IgD-negative memory B cell (primary cell): Measurements from ENCODE around the gene ACVR1B. TPM values are rescaled to one million over a fixed set of nuclear protein-coding genes. Genes with fewer than 3 reads are reported as not detected.

Experiments
- H3K27ac Mint-ChIP-seq, 3 donors: one replicate each; pipeline ENCODE4 v1.8.0; 2020 to 2022; ENCODE audit warnings: mild to moderate bottlenecking in 3 of 3, mixed read lengths in 3 of 3, moderate library complexity in 1 of 3
- H3K27me3 Mint-ChIP-seq: one replicate; pipeline ENCODE4 v1.8.0; 2021; ENCODE audit warnings: mixed read lengths
- H3K36me3 Mint-ChIP-seq: one replicate; pipeline ENCODE4 v1.8.0; 2020; ENCODE audit warnings: mild to moderate bottlenecking, mixed read lengths
- H3K4me1 Mint-ChIP-seq, 3 donors: one replicate each; pipeline ENCODE4 v1.8.0; 2020 to 2022; ENCODE audit warnings: mixed read lengths in 3 of 3, mild to moderate bottlenecking in 1 of 3
- H3K4me3 Mint-ChIP-seq, 4 donors: one replicate each; pipeline ENCODE4 v1.8.0; 2020 to 2022; ENCODE audit warnings: mild to moderate bottlenecking in 4 of 4, mixed read lengths in 4 of 4, moderate library complexity in 3 of 4
- H3K9me3 Mint-ChIP-seq, 3 donors: one replicate each; pipeline ENCODE4 v1.8.0; 2020 to 2021; ENCODE audit warnings: mixed read lengths in 3 of 3, mild to moderate bottlenecking in 1 of 3
- polyA plus RNA-seq: library from polyadenylated mRNA; unstranded; fragments of 300-500 nt; fragmentation: Illumina TruSeq; gene quantifications from one replicate; pipeline ENCODE4 v1.2.3, GENCODE V29; 2021

ACVR1B gene
- polyA plus RNA-seq, 1 donor from 2014 or later: 0.90 TPM

DNA sequence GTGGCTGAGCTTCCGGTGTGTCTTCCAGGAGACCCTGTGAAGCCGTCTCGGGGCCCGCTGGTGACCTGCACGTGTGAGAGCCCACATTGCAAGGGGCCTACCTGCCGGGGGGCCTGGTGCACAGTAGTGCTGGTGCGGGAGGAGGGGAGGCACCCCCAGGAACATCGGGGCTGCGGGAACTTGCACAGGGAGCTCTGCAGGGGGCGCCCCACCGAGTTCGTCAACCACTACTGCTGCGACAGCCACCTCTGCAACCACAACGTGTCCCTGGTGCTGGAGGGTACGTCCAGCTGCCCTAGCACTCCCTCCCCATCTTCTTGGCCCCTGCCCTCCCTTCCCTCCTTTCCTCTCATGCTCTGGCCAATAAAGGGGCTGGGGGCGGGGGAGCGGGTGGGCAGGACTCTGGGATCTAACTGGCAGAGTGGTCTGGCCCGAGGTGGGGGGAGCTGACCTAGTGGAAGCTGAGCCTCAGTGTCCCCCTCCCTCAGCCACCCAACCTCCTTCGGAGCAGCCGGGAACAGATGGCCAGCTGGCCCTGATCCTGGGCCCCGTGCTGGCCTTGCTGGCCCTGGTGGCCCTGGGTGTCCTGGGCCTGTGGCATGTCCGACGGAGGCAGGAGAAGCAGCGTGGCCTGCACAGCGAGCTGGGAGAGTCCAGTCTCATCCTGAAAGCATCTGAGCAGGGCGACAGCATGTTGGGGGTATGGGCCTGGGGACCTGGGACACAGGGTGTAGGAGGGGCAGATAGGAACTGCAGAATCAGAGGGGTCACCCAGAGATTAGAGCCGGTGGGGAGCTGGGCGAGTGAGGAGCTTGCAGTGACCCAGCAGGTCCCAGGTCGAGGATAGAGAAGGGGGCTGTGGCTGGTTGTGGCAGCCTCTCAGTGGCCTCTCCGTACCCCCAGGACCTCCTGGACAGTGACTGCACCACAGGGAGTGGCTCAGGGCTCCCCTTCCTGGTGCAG, 38.1 kb upstream of the ACVR1B start:
- Mint-ChIP-seq H3K27me3 (peaks cover 19% of the 10 kb centered on the region), H3K4me3 (no peak overlapping the region), H3K9me3 (no peaks in the 10 kb centered on the region), H3K27ac (no peak overlapping the region), H3K4me1 (peaks cover 0 to 2% (median 0%) of the 10 kb centered on the region in 3 donors), H3K36me3 (peaks cover 1% of the 10 kb centered on the region)

DNA sequence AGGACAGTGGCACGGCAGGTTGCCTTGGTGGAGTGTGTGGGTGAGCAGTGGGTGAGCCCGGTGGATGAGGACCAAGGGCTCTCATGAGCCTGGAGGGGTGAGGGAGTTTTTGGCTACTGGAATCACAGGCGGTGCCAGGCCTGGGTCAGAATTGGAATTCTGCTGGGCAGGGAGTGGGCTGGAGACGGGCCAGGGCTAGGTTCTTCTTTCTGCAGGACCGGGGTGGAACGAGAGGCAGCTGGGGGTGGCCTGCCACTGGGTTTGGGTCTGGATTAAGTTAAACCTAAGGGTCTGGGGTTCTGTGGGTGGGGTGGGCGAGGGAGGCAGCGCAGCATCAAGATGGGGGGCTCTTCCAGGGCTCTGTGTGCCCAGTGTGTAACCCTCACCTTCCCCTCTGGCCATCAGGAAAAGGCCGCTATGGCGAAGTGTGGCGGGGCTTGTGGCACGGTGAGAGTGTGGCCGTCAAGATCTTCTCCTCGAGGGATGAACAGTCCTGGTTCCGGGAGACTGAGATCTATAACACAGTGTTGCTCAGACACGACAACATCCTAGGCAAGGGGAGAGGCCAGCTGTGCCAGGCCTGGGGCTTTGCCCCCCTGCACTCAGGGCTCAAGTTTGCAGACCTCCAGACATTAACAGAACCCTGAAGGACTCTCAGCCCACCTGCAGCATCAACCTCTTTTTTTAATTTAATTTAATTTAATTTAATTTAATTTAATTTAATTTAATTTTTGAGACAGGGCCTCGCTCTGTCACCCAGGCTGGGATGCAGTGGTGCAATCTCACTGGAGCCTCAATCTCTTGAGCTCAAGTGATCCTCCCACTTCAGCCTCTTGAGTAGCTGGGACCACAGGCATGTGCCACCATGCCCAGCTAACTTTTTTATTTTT, 37.2 kb upstream of the ACVR1B start:
- Mint-ChIP-seq H3K4me3 (no peak overlapping the region), H3K4me1 (peaks cover 0 to 2% (median 0%) of the 10 kb centered on the region in 3 donors), H3K9me3 (no peaks in the 10 kb centered on the region), H3K27me3 (peaks cover 14% of the 10 kb centered on the region), H3K27ac (no peak overlapping the region), H3K36me3 (peaks cover 1% of the 10 kb centered on the region)

DNA sequence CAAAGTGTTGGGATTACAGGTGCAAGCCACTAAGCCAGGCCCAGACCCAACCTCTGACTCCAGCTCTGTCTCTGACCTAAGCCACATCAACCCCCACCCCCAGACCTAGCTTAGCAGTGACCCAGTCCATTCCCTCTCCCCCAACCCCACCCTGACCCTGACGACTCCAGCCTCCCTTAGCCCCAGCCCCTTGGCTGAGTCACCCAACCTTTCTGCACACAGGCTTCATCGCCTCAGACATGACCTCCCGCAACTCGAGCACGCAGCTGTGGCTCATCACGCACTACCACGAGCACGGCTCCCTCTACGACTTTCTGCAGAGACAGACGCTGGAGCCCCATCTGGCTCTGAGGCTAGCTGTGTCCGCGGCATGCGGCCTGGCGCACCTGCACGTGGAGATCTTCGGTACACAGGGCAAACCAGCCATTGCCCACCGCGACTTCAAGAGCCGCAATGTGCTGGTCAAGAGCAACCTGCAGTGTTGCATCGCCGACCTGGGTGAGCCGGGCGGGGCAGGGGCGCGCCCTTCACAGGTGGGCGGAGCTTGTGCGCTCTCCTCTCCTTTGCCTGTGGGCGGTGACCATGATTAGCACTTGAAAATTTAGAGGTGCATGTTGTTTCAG, 36.4 kb upstream of the ACVR1B start:
- Mint-ChIP-seq H3K27ac (no peak overlapping the region), H3K27me3 (peaks cover 10% of the 10 kb centered on the region), H3K4me1 (peaks cover 0 to 2% (median 0%) of the 10 kb centered on the region in 3 donors), H3K36me3 (peaks cover under 1% of the 10 kb centered on the region), H3K9me3 (no peaks in the 10 kb centered on the region), H3K4me3 (no peak overlapping the region)

DNA sequence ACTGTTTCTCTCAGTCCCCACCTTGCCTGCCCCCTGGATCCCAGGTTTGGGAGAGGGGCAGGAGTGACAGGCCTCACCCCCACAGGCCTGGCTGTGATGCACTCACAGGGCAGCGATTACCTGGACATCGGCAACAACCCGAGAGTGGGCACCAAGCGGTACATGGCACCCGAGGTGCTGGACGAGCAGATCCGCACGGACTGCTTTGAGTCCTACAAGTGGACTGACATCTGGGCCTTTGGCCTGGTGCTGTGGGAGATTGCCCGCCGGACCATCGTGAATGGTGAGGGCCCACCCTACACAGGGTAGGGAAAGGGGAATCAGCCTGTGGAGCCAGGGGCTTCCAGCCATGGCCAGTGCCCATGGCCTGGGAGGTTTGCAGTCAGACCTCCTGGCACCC, 35.5 kb upstream of the ACVR1B start:
- H3K9me3 Mint-ChIP-seq: no peaks in the 10 kb centered on the region

DNA sequence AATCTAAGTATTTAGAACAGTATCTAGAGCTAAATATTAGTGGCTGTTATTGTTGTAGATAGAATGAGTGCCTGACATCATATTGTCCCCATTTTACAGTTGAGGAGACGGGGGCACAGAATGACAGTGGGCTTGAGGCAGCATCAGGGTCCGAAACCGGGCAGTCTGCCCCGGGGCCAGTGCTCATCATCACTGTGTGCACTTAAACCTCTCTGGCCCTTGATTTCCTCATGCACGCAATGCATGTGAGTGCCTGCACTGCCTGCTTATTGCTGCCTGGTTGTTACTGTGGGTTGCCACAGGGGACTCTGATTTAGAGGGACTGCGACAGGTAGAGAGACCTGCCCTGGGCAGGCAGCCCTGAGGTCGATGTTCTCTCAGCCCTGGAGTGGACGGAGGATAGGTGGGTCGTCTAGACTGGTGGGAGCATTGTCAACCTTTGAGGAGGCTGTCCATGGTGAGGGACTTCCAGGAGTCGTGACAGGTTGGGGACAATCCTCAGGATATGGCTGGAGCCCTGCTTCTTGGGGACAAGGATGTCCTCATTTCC, 34.4 kb upstream of the ACVR1B start:
- Mint-ChIP-seq H3K27ac (no peak overlapping the region), H3K9me3 (no peaks in the 10 kb centered on the region), H3K4me3 (no peak overlapping the region), H3K27me3 (peaks cover 4% of the 10 kb centered on the region), H3K4me1 (peaks cover 0 to 2% (median 0%) of the 10 kb centered on the region in 3 donors), H3K36me3 (no peaks in the 10 kb centered on the region)

More for the DNA sequence above, 35.5 kb upstream of the ACVR1B start:
- peaks cover 0 to 2% (median 0%) of the 10 kb centered on the region in 3 donors for H3K4me1 Mint-ChIP-seq
- H3K36me3 Mint-ChIP-seq: no peaks in the 10 kb centered on the region
- H3K4me3 Mint-ChIP-seq: no peak overlapping the region
- H3K27me3 Mint-ChIP-seq: peaks cover 8% of the 10 kb centered on the region
- H3K27ac Mint-ChIP-seq: no peak overlapping the region

DNA sequence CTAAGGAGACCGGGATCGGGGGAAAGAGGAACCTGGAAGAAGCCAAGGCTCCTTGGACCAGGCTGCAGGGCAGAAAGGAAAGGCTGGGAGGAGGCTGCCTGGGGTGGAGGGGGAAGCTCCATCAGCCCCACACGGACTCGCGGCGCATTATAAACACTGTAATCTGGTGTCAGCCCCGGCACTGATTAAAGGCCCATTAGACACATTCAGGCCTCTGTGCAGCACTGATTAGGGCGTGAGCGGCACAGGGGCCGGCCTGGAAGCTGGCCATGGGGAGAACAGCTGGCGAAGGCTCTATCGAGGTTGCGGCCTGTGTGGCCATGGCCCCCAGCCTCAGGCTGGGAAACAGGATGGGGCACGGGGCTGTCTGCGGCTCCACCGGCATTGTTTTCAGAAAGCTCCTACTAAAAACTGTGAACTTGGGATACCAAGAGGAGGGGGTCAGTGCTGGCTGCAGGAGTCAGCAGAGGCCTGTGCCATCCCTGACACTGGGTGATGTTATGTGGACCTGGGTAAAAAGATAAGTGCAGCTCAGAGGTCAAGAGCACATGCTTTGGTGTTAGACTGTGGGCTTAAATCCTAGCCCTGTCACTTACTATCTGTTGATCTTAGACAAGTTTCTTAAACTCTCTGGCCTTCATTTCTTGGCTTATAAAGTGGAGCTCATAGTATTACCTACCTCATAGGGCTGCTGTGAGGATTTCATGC, 33.6 kb upstream of the ACVR1B start:
- no peaks in the 10 kb centered on the region for H3K9me3 Mint-ChIP-seq
- no peak overlapping the region for H3K4me3 Mint-ChIP-seq
- no peaks in the 10 kb centered on the region for H3K36me3 Mint-ChIP-seq
- H3K27me3 Mint-ChIP-seq: peaks cover 2% of the 10 kb centered on the region
- H3K4me1 Mint-ChIP-seq: peaks cover 6 to 7% (median 6%) of the 10 kb centered on the region in 3 donors
- H3K27ac Mint-ChIP-seq: no peak overlapping the region

DNA sequence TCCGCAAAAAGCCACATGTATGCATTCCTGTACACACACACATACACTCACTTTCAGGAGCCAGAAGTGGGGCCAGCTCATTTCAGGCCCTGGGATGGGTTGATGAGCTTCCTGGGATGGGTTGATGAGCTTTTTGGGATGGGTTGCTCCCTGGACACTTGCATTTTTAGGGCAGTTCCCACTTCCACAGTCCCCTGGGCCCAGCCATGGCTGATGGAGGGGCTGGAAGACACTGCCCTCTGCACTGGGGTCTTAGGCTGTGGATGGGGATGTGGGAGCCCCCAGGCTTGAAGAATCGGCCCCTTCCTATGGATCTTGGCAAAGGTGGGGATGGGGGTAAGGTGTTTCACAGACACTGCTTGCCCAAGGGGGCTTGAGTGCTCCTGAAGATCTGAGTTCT, 31.5 kb upstream of the ACVR1B start:
- no peak overlapping the region for H3K27ac Mint-ChIP-seq
- no peaks in the 10 kb centered on the region for H3K9me3 Mint-ChIP-seq
- H3K4me3 Mint-ChIP-seq: no peak overlapping the region
- H3K36me3 Mint-ChIP-seq: no peaks in the 10 kb centered on the region
- H3K27me3 Mint-ChIP-seq: peaks cover 8% of the 10 kb centered on the region
- peaks cover 15 to 23% (median 20%) of the 10 kb centered on the region in 3 donors for H3K4me1 Mint-ChIP-seq

DNA sequence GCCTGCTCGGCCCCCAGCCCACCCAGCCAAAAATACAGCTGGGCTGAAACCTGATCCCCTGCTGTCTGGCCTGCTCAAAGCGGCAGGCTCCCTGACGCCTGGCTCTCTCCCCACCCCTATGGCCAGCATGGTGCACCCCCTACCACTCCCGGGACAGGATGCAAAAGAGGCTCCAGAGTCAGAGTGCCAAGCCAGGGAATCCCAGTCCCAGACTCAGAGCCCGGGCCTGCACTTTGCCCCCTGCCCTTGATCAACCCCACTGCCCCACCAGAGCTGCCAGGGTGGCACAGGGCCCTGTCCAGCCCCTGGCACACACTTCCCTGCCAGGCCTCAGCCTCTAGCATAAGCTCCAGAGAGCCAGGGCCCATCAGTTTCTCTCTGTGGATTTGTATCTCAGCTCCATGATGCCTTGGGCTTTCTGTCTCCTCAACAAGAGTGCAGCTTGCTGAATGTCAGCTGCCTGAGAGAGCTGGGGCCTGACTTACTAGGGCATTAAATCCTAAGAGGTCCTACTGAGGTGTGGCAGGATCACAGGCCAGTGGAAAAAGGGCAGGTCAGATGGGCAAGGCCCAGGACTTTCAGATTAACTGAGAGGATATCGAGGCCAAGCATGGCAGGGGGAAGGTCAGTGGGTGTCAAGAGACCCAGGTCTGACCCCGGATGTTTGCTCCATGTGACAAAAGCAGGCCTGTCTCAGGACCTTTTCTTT, 30.3 kb upstream of the ACVR1B start:
- no peak overlapping the region for H3K27ac Mint-ChIP-seq
- peaks cover 8% of the 10 kb centered on the region for H3K27me3 Mint-ChIP-seq
- no peaks in the 10 kb centered on the region for H3K9me3 Mint-ChIP-seq
- H3K36me3 Mint-ChIP-seq: no peaks in the 10 kb centered on the region
- H3K4me1 Mint-ChIP-seq: peaks cover 21 to 28% (median 26%) of the 10 kb centered on the region in 3 donors
- no peak overlapping the region for H3K4me3 Mint-ChIP-seq

DNA sequence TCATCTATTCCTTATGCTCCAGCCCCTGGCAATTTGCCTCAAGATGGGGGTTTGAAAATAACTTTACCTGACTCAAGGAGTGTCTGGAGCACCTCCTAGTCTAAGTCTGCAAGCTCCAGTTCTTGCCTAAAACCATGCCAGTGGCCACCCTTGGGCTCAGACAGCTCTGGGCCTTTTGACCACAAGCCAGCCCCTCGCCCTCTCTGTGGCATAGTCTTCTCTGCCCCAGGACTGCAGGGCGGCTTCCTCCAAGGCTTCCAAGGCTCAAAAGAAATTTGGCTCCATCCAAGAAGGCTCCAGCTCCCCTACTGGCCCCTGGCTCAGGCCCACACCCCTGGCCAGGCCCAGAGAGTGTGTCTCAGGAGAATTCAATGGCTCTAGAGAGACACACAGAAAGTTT, 29.4 kb upstream of the ACVR1B start:
- peaks cover 21 to 28% (median 26%) of the 10 kb centered on the region in 3 donors for H3K4me1 Mint-ChIP-seq
- no peaks in the 10 kb centered on the region for H3K36me3 Mint-ChIP-seq
- no peak overlapping the region for H3K4me3 Mint-ChIP-seq
- H3K27me3 Mint-ChIP-seq: peaks cover 8% of the 10 kb centered on the region
- H3K9me3 Mint-ChIP-seq: no peaks in the 10 kb centered on the region
- no peak overlapping the region for H3K27ac Mint-ChIP-seq

DNA sequence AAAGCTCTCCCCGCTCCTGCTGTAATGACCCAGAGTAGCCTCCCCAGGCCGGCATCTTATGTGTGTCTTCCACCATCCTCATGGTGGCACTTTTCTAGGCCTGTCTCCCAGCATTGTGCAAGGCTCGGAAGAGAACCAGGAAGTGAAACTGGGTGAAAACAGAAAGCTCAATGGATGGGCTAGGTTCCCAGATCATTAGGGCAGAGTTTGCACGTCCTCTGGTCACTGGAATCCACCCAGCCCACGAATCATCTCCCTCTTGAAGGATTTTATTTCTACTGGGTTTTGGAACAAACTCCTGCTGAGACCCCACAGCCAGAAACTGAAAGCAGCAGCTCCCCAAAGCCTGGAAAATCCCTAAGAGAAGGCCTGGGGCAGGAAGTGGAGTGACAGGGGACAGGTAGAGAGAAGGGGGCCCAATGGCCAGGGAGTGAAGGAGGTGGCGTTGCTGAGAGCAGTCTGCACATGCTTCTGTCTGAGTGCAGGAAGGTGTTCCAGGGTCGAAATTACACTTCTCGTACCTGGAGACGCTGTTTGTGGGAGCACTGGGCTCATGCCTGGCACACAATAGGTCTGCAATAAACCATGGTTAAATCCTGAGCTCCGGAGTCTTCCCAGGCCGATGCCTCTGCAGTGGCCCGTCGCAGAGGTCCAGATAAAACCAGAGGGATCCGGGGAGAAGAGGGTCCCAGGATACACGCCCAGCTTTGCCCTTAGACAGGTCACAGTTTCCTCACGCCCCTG, 28.6 kb upstream of the ACVR1B start:
- H3K36me3 Mint-ChIP-seq: no peaks in the 10 kb centered on the region
- peaks cover 21 to 28% (median 26%) of the 10 kb centered on the region in 3 donors for H3K4me1 Mint-ChIP-seq
- no peaks in the 10 kb centered on the region for H3K9me3 Mint-ChIP-seq
- peak overlapping the region in 3 of 4 donors; percentile 52 to 87 (median 79) for H3K4me3 Mint-ChIP-seq
- peak overlapping the region in 1 of 3 donors; percentile 47 for H3K27ac Mint-ChIP-seq
- H3K27me3 Mint-ChIP-seq: peaks cover 8% of the 10 kb centered on the region

DNA sequence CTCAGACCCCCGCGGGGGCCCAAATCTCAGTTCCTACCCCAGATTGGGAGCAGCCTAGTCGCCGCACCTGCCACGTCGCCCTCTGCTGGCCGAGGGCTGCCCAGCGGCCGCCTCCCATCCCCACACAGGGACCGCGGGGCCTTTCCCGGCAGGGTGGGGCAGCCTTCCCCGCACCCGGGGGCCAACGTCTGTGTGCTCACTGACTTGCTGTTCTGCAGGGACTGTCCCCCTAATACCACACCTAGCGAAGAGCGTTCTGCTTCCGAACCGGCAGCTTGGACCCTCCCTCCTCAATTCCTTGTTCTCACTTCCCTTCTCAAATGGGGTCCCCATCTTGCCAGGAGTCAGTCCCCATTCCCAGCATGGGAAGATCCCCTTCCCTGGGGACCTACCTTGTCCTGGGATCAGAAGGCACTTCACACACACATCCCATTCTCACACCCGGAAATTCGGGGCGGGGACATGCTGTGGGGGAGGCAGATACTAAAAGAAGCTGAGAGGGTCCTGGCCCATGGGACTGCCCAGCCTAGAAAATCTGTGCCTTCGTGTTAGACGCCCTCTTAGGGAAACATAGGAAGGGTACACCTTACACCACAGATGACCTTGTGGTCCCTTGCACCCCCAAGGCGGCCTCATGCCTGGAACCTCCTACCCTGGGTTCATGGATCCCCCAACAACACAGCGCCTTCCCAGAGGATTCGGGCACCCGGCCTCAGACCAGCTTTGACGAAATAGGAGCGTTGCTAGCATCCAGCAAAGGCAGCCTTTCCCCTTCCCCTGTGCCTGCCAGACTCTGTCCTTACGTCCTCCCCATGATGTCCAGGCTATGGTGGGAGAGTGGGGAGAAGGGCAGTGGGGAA, 27.8 kb upstream of the ACVR1B start:
- peak overlapping the region in 3 of 4 donors; percentile 57 to 83 (median 66) for H3K4me3 Mint-ChIP-seq
- no peaks in the 10 kb centered on the region for H3K36me3 Mint-ChIP-seq
- no peak overlapping the region for H3K27ac Mint-ChIP-seq
- H3K9me3 Mint-ChIP-seq: no peaks in the 10 kb centered on the region
- H3K27me3 Mint-ChIP-seq: peaks cover 8% of the 10 kb centered on the region
- H3K4me1 Mint-ChIP-seq: peaks cover 21 to 28% (median 26%) of the 10 kb centered on the region in 3 donors

DNA sequence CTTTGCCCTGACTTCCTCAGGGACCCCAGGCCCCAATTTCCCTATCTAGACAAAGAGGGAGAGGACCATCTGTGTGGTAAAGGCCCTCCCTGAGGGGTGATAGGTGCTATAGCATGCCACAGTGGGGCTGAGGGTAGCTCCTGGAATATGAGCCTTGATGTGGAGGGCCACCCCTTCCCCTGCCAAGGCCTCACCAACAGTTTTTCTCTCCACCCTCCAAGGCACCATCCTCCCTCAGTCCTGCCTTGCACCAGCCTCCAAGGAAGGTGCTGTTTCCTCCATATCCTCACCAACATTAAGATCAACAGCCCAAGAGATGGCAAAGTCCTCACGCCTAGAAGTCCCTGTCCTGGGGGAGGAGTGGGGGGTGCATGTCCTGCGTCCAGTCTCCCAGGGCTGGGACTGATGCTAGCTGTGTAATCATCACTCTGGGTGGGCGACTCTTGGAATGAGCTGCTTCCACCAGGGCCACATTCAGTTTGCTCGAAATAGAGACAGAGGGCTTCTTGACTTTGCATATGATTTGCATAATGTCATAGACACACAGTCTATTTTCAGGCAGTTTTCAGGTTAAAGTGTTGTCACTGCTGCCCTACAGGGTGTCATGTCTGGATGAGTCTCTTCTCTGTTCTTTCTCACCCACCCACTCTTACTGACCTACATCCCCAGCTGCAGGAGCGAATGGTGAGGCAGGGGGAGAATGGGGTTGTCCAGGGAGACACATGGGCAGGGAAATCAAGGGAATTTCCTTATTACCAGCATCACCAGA, 26.8 kb upstream of the ACVR1B start:
- peak overlapping the region in 3 of 4 donors; percentile 22 to 65 (median 30) for H3K4me3 Mint-ChIP-seq

More for the DNA sequence above, 26.8 kb upstream of the ACVR1B start:
- Mint-ChIP-seq H3K27ac (no peak overlapping the region), H3K36me3 (no peaks in the 10 kb centered on the region), H3K4me1 (peaks cover 21 to 28% (median 26%) of the 10 kb centered on the region in 3 donors), H3K9me3 (no peaks in the 10 kb centered on the region), H3K27me3 (peaks cover 8% of the 10 kb centered on the region)
